HG02870 (cell line): ENCODE measurements around the gene FRS3.
A peak's percentile ranks its signal among the peaks of the same experiment; 100 is the strongest.
"Not testable (repeated sequence)": the region's sequence is repeated elsewhere in the genome, so short reads cannot be mapped to it uniquely, and the experiment has no call there.

Experiments used
- ATAC-seq: cut with Tn5 transposase; IDR thresholded peaks from one replicate; pipeline ENCODE4 v1.9.1; 2021; ENCODE audit warnings: mild to moderate bottlenecking, moderate library complexity; ENCODE audit not compliant: unreplicated experiment

Gene FRS3, protein sequence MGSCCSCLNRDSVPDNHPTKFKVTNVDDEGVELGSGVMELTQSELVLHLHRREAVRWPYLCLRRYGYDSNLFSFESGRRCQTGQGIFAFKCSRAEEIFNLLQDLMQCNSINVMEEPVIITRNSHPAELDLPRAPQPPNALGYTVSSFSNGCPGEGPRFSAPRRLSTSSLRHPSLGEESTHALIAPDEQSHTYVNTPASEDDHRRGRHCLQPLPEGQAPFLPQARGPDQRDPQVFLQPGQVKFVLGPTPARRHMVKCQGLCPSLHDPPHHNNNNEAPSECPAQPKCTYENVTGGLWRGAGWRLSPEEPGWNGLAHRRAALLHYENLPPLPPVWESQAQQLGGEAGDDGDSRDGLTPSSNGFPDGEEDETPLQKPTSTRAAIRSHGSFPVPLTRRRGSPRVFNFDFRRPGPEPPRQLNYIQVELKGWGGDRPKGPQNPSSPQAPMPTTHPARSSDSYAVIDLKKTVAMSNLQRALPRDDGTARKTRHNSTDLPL

DNA sequence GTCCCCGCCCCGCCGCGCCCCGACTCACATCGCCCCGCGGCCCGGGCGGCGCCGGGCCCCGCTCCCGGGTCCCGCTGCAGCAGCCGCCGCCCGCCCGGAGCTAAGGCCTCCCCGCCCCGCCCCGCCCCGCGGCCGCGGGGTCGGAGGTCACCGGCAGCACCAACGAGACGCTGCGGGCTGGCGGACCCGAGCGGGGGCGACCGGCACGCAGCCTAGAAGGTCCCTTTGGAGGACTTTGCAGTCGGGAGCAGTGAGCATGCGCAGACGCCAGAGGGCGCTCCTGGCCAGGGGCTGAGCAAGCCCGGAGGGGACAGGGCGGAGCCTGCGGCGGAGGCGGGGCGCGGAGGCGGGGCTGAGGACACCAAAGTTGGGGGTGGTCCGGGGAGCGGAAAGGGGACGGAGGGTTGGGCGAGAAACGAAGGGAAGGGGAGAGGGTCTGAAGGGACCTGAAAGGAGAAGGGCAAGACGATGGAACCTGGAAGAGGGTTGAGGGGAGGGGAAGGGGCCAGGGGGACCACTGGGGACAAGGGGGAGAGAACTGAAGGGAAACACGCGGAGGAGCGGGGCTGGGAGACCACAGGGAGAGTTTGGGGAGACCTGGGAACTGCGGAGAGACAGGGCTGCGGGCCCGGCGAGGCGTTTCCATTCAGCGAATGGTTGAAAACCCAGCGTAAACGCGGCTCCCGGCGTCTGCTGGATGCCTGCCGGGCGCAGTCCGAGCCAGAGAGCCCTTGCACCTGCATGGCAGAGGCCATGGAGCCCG is at the start of gene FRS3:
Gene FRS3, minus strand, starts transcription at position 113 of the 763 bp plus-strand sequence. CDS start 2,913 bp downstream, outside the sequence.
- peak; percentile 89 for ATAC-seq

DNA sequence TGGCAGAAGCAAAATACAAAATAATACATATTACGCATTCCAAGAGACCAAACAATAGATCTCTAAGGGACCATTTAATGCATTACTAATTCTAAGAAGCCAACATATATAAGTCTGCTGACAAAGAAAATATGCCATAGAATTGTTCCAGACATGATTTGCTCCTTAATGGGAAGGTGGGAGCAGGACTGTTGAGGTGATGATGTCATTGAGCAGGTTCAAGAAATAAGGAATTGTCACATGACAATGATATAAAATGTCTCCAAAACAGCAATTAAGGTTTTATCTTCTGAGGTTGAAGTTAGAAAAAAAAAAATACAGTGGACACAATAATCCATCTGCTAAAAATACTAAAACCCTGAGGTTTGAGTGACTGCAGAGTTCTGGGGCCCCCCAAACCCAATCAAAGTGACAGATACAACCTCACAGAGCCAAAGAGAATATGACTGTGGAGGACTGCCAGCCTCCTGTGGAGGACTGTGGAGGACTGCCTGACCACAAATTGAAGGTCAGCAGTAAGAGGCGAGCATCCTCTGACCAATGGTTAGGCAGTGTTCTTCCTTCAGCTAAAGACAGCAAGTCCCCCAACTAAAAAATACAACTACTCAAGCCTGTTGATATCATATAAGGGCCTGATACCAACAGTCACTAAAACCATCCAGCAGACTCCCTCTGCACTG is 46.8 kb upstream of the FRS3 start:
- ATAC-seq: no peak

GRCh38 chr6:41824571-41825569 is 45.2 kb upstream of the FRS3 start:
- ATAC-seq: no peak

DNA sequence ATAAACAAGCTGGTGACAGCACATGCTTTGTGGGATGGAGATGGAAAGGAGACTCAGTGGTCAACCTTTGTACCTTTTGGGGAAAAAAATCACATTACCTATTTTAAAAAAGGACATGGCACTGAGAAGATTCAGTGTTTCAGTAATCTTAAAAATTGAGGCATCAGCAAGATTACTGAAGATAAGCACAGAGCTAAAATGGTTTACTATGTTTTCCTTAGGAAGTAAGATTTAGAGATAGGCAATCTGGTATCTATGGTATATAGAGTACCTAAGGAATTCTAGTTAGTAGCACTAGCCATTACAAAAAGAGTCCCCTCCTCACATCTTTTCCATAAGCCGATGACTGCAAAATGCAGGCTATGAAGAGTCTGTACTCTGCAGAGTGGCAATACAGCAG is 43.5 kb upstream of the FRS3 start:
- no peak for ATAC-seq

DNA sequence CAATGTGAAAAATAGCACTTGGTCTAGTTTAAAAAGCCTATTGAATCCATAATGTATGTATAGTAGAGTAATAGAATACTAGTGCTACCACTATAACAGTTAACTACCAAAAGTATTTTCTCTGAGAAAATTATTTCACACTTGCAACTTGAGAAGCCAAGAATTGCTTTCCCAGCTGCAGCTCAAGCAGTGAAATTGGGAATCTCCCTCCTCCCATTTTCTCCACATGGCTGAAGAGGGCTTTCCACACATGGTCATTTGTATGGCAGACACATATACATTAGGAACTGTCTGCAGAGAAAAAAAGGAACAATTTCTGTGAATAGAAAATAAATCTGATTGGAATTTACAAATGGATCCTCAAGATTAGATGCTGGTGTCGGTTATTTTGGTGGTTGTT is 42.3 kb upstream of the FRS3 start:
- ATAC-seq: no peak

- no peak for ATAC-seq
These were observed 41.6 kb upstream of the FRS3 start for GRCh38 chr6:41821266-41821665.

GRCh38 chr6:41818271-41819054 is 38.8 kb upstream of the FRS3 start:
- no peak for ATAC-seq

DNA sequence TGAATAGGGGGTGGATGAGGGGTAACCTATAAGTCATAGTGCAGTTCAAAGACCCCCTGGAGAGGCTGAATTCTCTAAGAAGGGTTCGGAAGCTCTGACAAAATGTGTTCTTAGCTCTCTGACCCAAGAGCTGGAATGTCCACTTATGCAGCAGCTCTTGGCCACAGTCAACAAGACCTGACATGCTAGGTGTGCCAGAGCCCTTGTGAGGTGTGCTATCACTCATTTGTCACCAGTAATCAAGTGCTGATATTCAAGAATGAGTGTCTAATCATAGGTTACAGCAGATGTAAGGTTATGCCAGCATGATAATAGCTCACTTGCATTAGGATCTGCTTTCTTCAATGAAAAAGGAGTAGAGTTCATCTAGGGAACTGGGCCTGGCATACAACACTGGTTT is 35.9 kb upstream of the FRS3 start:
- no peak for ATAC-seq

GRCh38 chr6:41814629-41815028 is 34.9 kb upstream of the FRS3 start:
- ATAC-seq: no peak

DNA sequence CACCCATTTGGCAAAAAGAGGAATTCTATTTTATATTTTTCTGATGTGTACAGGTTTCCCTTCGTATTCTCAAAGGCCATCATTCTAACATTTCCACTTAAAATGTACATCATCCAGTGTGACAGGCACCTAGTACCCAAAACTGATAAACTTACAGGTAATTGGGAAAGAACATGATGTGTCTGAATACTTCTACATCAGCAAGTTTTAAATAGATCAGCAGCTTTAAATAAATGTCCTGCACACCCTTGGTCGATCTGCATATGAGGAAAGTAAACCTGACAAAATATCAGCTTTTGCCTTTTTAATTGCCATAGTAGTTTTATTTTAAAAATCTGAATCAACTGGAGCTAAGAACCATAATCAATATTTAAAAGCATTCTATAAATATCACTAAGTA is 34.3 kb upstream of the FRS3 start:
- ATAC-seq: no peak

DNA sequence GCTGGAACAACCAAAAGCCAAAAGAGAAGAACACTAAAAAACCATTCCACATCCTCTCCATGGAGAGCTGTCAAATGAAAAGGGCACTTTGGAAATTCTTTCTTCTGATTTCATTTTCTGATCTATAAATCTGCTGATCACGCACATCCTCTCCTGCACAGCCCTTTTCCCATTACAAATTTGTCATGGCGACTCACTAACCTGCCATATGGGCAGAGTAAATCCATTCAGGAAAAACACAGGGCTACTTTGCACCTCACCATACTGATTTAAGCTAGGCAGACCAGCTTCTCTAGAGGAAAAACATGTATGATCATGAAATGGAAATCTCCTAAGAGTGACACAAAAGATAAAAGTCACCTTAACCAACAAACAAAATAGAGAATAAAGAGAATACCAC is 33.8 kb upstream of the FRS3 start:
- no peak for ATAC-seq

DNA sequence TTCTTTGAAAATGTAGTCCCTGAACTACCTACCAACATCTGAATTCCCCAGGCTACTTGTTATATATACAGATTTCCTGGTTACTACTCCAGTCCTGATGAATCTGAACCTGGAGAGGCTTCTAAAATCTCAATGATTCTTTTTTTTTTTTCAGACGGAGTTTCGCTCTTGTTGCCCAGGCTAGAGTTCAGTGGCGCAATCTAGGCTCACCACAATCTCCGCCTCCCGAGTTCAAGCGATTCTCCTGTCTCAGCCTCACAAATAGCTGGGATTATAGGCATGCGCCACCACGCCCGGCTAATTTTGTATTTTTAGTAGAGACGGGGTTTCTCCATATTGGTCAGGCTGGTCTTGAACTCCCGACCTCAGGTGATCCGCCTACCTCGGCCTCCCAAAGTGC is 32.2 kb upstream of the FRS3 start:
- ATAC-seq: not testable (repeated sequence)

GRCh38 chr6:41811095-41811494 is 31.4 kb upstream of the FRS3 start:
- ATAC-seq: no peak

DNA sequence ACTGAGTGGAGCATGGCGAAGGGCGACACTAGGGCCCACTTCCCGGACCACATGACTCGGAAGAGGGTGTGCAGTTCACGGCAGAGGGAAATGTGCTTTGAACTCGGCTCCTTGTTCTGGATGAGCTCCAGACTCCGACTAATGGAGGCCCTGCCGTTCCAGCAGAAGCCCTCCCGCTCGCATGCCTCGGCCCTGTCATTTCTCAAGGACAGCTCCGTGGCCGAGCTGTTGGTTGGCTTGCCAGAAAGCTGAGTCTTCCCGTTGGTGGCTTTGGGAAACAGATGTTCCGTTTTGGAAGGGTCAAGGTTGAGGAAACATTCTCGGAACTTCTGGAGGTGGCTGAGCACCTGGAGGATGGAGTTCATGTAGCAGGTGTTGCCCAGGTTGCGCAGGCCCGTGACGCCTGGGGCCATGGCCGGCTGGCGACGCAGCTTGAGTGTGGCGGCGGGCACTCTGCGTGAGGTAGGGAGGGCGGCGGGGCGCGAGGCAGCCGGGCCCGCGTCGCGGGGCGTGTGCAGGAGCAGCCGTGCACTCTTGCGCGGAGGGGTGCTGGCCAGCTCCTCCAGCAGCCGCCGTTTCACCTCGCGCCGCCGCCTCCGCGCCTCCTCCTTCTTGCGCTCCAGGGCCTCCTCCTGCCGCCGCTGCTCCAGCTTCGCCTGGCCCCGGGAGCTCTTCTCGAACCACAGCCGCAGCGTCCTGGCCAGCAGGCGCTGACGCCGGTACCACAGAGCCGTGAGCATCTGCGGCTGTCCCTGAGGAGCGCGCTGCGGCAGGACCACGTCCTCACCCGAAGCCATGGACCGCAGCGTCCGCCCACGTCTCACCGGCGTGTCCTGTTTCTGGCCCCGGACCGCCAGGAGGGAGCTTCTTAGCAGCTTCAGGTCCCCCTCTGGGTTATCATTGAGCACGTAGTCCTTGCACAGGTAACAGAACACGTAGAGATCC is 26.4 kb upstream of the FRS3 start:
- ATAC-seq: no peak

- ATAC-seq: no peak
These were observed 21.7 kb upstream of the FRS3 start for GRCh38 chr6:41801380-41801779.

DNA sequence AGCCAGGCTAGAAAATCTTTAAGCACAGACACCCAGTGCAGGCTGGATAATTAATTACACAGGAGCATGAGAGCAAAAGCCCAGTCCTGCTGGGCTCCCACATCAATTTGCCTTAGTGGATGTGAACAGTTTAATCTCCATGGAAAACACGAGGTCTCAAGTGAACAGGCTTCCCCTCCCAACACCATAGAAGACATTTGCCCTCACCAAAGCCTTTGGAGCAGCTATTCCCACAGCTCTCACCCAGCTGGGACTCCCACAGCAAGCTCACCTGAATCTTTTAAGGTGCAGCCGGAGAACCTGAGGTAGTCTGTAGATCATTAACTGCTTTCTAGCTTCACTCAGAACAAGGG is 19.8 kb upstream of the FRS3 start:
- ATAC-seq: no peak

DNA sequence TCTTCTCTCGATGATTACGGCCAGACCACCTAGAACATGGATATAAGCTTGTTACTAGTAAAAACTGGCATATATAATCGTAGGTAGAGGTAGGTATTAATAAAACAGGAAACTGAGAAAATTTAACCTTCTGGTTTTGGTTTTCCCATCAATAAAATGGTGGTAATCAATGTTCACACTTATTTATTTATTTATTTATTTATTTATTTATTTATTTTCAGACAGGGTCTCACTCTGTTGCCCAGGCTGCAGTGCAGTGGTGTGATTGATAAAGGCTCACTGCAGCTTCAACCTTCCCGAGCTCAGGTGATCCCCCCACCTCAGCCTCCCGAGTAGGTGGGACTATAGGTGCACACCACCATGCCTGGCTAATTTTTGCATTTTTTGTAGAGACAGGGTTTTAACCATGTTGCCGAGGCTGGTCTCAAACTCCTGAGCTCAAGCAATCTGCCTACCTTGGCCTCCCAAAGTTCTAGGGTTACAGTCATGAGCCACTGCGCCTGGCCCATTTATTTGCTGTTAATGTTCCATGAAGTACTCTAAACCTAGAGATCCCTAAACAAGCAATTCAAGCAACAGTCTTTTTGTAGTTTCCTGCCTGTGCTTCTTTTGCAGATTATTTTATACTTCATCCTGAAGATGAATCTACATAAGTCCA is 19.3 kb upstream of the FRS3 start:
- ATAC-seq: no peak

DNA sequence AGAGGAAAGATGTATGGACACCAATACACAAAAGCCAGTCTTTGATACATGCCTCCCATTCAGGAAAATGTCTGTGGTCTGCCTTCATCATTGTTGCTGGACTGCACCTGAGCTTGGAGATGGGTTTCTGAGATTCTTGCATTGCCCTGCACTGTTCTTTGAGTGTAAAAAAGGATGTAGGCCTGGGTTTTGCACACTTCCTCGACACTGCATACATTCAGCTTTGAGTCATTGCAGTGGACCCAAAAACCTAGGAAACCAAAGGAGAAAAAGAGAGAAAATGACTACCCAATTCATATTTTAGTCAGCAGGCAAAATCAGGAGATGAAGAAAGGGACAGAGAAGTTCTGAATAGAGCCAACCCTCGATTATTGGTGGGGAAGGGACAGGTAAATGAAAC is 16.8 kb upstream of the FRS3 start:
- no peak for ATAC-seq
